Small intestine (tissue), 7 donors: ENCODE data around the gene ETFA. TPM values are rescaled to one million over a fixed set of nuclear protein-coding genes. Genes with fewer than 3 reads are reported as not detected.

ENCODE experiments used
- DNase-seq, 2 donors: peaks; one replicate each; pipeline versions ENCODE4 v3.0.0 to v3.0.0-alpha.2; 2013
- FAIRE-seq: peaks from 2 replicates; lab custom pipeline; 2012; peaks lifted over from hg19 to GRCh38; lab: Jason Lieb, UNC
- H3K27ac ChIP-seq, 3 donors: one replicate each; pipeline ENCODE4 v1.5.1; 2013; ENCODE audit warnings: low read length in 2 of 3, mild to moderate bottlenecking in 2 of 3, control low read depth in 1 of 3, inconsistent platforms in 1 of 3, low read depth in 1 of 3, moderate library complexity in 1 of 3
- H3K27me3 ChIP-seq, 3 donors: one replicate each; pipeline ENCODE4 v1.6.1; 2013; ENCODE audit warnings: low read length in 3 of 3, inconsistent platforms in 1 of 3; ENCODE audit not compliant: control insufficient read depth in 3 of 3, insufficient read depth in 3 of 3
- H3K36me3 ChIP-seq, 3 donors: one replicate each; pipeline ENCODE4 v1.6.1; 2013; ENCODE audit warnings: low read length in 3 of 3, inconsistent platforms in 1 of 3, low read depth in 1 of 3, mild to moderate bottlenecking in 1 of 3, moderate library complexity in 1 of 3; ENCODE audit not compliant: control insufficient read depth in 3 of 3, insufficient read depth in 2 of 3
- H3K4me1 ChIP-seq, 3 donors: one replicate each; pipeline ENCODE4 v1.6.1; 2013; ENCODE audit warnings: low read length in 2 of 3, inconsistent platforms in 1 of 3, low read depth in 1 of 3, mild to moderate bottlenecking in 1 of 3, moderate library complexity in 1 of 3; ENCODE audit not compliant: control insufficient read depth in 3 of 3, insufficient read depth in 2 of 3
- H3K4me3 ChIP-seq, 3 donors: one replicate each; pipeline ENCODE4 v1.5.1; 2013; ENCODE audit warnings: low read length in 3 of 3, control low read depth in 1 of 3, inconsistent platforms in 1 of 3, low read depth in 1 of 3, mild to moderate bottlenecking in 1 of 3, moderate library complexity in 1 of 3
- H3K9me3 ChIP-seq, 2 donors: one replicate each; pipeline ENCODE4 v1.6.1; 2013; ENCODE audit warnings: low read depth in 1 of 2, low read length in 1 of 2; ENCODE audit not compliant: control insufficient read depth in 2 of 2, insufficient read depth in 1 of 2
- WGBS, 3 donors: extraction: QIAGEN DNeasy Blood & Tissue Kit; methylation state at CpG; one replicate each; pipeline ENCODE4 v1.1.7; 2013; 5-methylcytosine and 5-hydroxymethylcytosine counted together
- polyA plus RNA-seq, 4 donors: library from polyadenylated mRNA; stranded (reverse) in 3 of 4; unstranded in 1 of 4; fragments of 200-250 nt in 3 of 4; fragments of 120-200 nt in 1 of 4; gene quantifications; one replicate each; pipeline versions ENCODE4 v1.2.1 to v1.2.3, GENCODE V29; 2013
- donor health status: healthy with polysubstance abuse.
- donor health status: control.
- donor health status: control.
- donor health status: Bipolar disorder and iron deficiency.
- donor health status: healthy.

The ETFA gene
- polyA plus RNA-seq, 4 donors = 184 to 346 (median 213) TPM

DNA sequence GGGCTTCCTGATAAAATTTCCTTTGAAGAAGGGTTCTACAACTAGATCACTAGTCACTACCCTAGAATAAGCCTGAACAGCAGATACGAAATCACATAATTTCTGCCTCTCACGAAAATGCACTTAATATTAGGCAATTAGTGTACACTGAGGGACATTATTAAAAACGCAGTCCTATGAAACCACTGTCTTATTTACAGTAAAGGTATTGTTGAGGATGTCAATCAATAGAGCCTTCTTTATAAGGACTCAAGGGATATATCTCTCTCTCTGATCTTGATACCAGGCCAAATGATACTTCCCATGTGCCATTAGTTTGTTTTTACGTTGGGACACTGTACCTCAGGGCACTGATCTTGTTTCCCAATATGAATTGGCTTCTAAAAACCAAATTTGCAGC lies 59.6 kb downstream of the ETFA start:
- FAIRE-seq = no peak
- WGBS, 3 donors = 94 to 95% (median 94%) methylated on average over 4 of the region's 4 CpGs

DNA sequence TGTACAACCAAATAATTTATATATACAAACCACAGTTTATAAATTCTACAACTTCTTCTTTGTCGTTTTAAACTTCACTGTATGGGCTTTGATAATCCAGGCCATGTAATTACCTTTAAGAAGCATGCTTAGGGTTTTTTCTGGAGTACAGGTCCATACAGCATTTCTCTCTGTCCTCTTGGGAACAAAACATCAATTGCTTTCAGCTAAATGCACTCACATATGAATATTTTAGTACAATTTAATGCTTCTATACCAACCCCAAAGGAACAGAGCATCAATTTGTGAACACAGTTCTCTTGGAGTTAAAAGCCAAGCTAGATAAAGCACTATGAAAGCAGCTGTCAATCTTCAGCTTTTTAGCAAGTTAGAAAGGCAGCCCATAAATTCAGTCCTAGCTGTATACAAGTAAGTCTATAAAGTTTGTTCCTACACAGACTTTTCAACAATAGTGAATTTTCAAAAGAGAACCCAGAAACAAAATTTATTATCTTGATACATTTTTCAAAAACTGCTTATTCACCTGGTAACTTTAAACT lies 66.1 kb downstream of the ETFA start:
- DNase-seq (no peak), FAIRE-seq (no peak)
- Histone ChIP-seq H3K9me3 (peaks cover 0 to 3% of the 10 kb centered on the region in 2 donors), H3K4me1 (no peaks in the 10 kb centered on the region), H3K27me3 (no peaks in the 10 kb centered on the region), H3K4me3 (no peak overlapping the region), H3K27ac (no peak overlapping the region), H3K36me3 (peaks cover 0 to 8% (median 5%) of the 10 kb centered on the region in 3 donors)
- 74 to 79% (median 74%) methylated on average over 1 of the region's 1 CpG for WGBS, 3 donors

More for the DNA sequence above, 59.6 kb downstream of the ETFA start:
- no peak for DNase-seq
- Histone ChIP-seq H3K36me3 (peaks cover 0 to 6% (median 2%) of the 10 kb centered on the region in 3 donors), H3K9me3 (peaks cover 0 to 10% of the 10 kb centered on the region in 2 donors), H3K4me1 (no peaks in the 10 kb centered on the region), H3K27ac (no peak overlapping the region), H3K4me3 (no peak overlapping the region), H3K27me3 (no peaks in the 10 kb centered on the region)

- H3K4me1 ChIP-seq = peaks cover 0 to 2% (median 0%) of the 10 kb centered on the region in 3 donors
- no peaks in the 10 kb centered on the region for H3K27me3 ChIP-seq
- H3K4me3 ChIP-seq = no peak overlapping the region
- no peak overlapping the region for H3K27ac ChIP-seq
- WGBS, 3 donors = 48 to 60% (median 54%) methylated on average over 1 of the region's 1 CpG
- no peak for FAIRE-seq
- no peak for DNase-seq
- peaks cover 0 to 8% (median 5%) of the 10 kb centered on the region in 3 donors for H3K36me3 ChIP-seq
- peaks cover 0 to 3% of the 10 kb centered on the region in 2 donors for H3K9me3 ChIP-seq
These were observed 71.5 kb downstream of the ETFA start for GRCh38 chr15:76239786-76240185.

DNA sequence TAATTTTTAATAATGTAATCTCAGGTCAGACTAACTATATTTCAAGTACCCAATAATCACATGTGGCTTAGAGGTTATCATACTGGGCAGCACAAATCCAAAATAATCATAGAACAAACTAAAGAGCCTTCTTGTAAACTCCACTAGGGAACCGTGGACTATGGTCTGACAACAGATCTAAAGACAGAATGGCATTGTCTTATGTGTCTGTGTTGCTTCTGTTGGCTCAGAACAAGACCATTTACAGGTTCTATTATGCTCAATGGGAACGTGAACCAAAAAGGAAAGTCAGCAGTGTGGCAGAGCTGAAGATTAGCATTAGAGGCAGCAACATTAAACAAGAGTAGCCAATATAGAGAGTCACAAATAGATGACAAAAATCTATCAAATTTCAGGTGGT lies 74.9 kb downstream of the ETFA start:
- 29 to 70% (median 50%) methylated on average over 2 of the region's 2 CpGs for WGBS, 3 donors
- Histone ChIP-seq H3K4me1 (peaks cover 0 to 2% (median 0%) of the 10 kb centered on the region in 3 donors), H3K9me3 (no peaks in the 10 kb centered on the region), H3K36me3 (peaks cover 0 to 3% (median 2%) of the 10 kb centered on the region in 3 donors), H3K4me3 (no peak overlapping the region), H3K27ac (no peak overlapping the region), H3K27me3 (no peaks in the 10 kb centered on the region)
- no peak for FAIRE-seq
- DNase-seq = no peak

- Histone ChIP-seq H3K27ac (no peak overlapping the region), H3K27me3 (no peaks in the 10 kb centered on the region), H3K9me3 (no peaks in the 10 kb centered on the region), H3K4me3 (no peak overlapping the region), H3K36me3 (peaks cover 0 to 4% (median 2%) of the 10 kb centered on the region in 3 donors), H3K4me1 (peaks cover 0 to 2% (median 0%) of the 10 kb centered on the region in 3 donors)
- FAIRE-seq (no peak), DNase-seq (peak; percentile 25 to 47)
- WGBS, 3 donors = 75 to 87% (median 78%) methylated on average over 3 of the region's 3 CpGs
These were observed 76.0 kb downstream of the ETFA start for GRCh38 chr15:76235186-76235826.

DNA sequence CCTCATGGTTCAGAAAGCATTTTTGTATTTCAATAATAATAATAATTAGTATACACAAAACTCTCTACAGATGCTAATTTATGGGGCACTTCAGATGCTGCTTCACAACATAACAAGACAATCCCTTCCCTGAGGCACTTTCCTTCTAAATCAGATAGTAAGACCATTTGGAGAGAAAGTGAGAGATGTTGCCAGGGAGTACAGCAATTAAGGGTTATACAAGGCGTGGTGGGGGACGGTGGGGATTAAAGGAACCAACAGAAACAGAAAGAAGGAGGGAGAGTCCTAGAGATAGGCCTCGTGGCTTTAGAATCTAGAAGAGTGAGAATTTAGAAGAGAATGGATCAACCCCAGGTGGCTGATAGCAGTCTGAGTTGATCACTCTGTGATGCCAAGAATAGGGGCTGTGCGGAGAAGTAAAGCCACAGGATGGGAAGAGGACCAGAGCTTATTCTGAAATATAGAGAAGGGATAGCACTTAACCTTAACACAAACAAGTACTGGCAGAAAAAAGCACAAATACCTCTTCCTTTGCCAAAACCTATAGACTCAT lies 76.9 kb downstream of the ETFA start:
- Histone ChIP-seq H3K4me3 (no peak overlapping the region), H3K9me3 (no peaks in the 10 kb centered on the region), H3K36me3 (peaks cover 0 to 4% (median 2%) of the 10 kb centered on the region in 3 donors), H3K4me1 (peaks cover 0 to 2% (median 0%) of the 10 kb centered on the region in 3 donors), H3K27ac (no peak overlapping the region), H3K27me3 (no peaks in the 10 kb centered on the region)
- WGBS, 3 donors = 39 to 63% (median 55%) methylated on average over 4 of the region's 4 CpGs
- FAIRE-seq (no peak), DNase-seq (peak in 1 of 2 donors; percentile 12)

- DNase-seq = no peak
- Histone ChIP-seq H3K36me3 (peaks cover 0 to 4% (median 2%) of the 10 kb centered on the region in 3 donors), H3K4me1 (peaks cover 0 to 2% (median 0%) of the 10 kb centered on the region in 3 donors), H3K27me3 (no peaks in the 10 kb centered on the region), H3K4me3 (no peak overlapping the region), H3K9me3 (no peaks in the 10 kb centered on the region), H3K27ac (no peak overlapping the region)
- 93 to 100% (median 96%) methylated on average over 1 of the region's 1 CpG for WGBS, 3 donors
- no peak for FAIRE-seq
These were observed 77.3 kb downstream of the ETFA start for GRCh38 chr15:76233921-76234320.

DNA sequence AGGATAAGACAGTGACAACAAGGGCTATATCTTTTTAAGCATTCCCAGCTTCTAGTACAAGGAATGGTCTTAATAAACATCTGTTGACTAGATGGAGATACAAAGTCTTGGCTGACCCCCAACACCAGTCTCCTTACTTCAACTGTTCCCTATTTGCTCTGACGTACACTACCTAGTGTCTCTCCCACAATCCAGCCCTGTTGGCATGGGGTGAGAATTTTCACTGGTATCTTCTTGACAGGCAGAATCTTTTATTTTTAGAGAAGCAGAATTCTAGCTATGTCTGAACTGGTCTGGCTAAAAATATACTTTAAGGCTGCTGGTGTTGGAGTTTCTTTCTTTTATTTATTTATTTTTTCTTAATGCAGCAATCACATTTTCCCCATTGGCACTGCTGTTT lies 82.0 kb downstream of the ETFA start:
- Histone ChIP-seq H3K27ac (no peak overlapping the region), H3K4me3 (no peak overlapping the region), H3K9me3 (no peaks in the 10 kb centered on the region), H3K36me3 (peaks cover 0 to 17% (median 11%) of the 10 kb centered on the region in 3 donors), H3K27me3 (no peaks in the 10 kb centered on the region), H3K4me1 (no peaks in the 10 kb centered on the region)
- 48 to 100% (median 80%) methylated on average over 1 of the region's 1 CpG for WGBS, 3 donors
- FAIRE-seq (no peak), DNase-seq (no peak)
